Activated CD4-positive, alpha-beta T cell treated with anti-CD3 and anti-CD28 coated beads for 24 hours (primary cell): ENCODE results near the gene CFAP92.

ENCODE experiments used
- DNase-seq, 2 donors: peaks; one replicate each; pipeline ENCODE4 v3.0.0-alpha.2; 2020; ENCODE audit warnings: low read depth in 2 of 2

Gene CFAP92

GRCh38 chr3:129007792-129008191, 13.9 kb upstream of the CFAP92 start:
- DNase-seq = no peak

DNA sequence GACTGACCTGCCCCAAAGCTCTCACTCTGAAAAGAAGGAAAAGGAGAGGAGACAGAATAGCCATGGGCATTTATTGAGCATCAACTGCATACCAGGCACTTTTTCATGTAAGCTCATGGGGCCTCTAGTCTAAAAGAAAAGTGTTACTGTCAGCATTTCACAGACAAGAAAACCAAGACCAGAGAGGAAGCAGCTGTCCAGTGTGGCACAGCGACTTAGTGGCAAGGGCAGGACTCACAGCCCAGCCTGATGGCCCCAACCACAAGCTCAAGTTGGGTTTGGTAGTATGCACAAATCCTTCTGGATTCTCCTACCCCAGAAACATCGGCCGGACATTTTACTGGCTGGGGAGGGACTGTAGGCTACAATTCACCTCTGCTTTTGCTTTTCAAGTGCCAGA, 13.0 kb upstream of the CFAP92 start:
- no peak for DNase-seq

GRCh38 chr3:129005526-129006303, 11.8 kb upstream of the CFAP92 start:
- DNase-seq = no peak

GRCh38 chr3:129004639-129005295, 10.9 kb upstream of the CFAP92 start:
- DNase-seq = no peak

GRCh38 chr3:129003578-129004112, 9.8 kb upstream of the CFAP92 start:
- no peak for DNase-seq

- no peak for DNase-seq
Measured at GRCh38 chr3:129002573-129003569, 9.0 kb upstream of the CFAP92 start.

DNA sequence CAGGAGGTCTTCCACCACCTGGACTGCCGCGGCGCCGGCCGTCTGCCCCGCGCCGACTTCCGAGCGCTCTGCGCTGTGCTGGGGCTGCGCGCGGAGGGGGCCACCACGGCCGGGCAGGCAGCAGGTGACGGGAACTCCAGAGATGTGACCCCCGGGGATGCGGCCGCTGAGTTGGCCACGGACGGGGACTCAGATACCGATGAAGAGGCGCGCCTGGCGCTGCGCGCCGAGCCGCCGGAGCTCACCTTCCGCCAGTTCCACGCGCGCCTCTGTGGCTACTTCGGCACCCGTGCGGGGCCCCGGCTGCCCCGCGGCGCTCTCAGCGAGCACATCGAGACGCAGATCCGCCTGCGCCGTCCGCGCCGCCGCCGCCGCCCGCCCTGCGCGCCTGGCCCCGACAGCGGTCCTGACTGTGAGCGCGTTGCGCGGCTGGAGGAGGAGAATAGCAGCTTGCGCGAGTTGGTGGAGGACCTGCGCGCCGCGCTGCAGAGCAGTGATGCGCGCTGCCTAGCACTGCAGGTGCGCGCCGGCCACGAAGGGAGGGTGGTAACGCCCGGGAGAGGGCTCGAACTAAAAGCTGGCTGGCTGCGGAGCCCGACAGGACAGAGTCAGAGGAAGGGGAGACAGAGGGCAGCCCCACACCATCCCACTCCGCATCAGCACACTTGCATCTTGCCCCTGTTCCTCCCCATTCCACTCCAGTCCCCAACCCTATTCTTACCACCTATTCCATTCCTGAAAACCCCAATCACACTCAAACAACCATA, 8.1 kb upstream of the CFAP92 start:
- DNase-seq = no peak

- DNase-seq = no peak
Measured at GRCh38 chr3:129001101-129001805, 7.4 kb upstream of the CFAP92 start, which contains the start of gene EFCC1. TSS of gene EFCC1 (plus strand) at chr3:129001304. CDS start at chr3:129001629, 325 bp downstream.

- DNase-seq = no peak
Measured at GRCh38 chr3:129000742-129001100, 6.8 kb upstream of the CFAP92 start.

- no peak for DNase-seq
Measured at GRCh38 chr3:128999102-128999501, 5.2 kb upstream of the CFAP92 start.

DNA sequence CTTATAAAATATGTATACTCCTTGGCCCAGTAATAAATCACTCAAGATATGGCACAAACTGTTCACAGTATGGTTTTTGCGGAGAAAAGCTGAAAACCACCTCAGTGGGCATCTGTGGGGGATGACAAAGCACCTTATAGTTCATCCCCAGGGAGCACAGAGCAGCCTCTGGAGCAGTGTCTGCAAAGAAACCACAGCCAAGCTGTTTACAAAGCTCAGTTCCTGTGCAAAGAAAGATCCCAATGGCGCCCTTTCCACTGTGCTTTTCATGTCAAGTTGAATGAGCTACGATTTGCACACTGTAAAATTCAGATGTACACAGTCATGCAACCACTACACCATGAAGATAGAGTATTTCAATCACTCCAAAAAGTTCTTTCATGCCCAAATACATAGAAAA, 4.7 kb upstream of the CFAP92 start:
- DNase-seq = no peak

- no peak for DNase-seq
Measured at GRCh38 chr3:128997486-128998133, 3.7 kb upstream of the CFAP92 start.

DNA sequence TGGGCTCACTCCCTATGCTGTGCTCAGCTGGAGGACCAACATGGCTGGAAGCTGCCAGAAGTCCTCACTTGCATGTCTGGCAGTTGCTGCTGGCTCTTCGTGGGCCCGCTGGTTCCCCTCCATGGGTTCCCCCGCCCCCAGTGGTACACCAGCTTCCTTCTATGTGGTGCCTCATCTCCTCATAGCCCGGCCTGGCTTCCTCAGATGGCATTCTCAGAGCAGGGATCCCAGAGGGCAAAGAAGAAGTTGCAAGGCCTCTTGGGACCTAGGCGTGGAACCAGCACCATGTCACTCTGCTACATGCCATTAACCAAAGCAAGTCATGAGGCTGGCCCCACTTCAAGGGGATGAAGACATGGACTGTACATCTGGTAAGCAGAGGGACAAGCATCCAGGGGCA, 2.9 kb upstream of the CFAP92 start:
- no peak for DNase-seq

- DNase-seq = no peak
Measured at GRCh38 chr3:128996200-128996599, 2.3 kb upstream of the CFAP92 start.

DNA sequence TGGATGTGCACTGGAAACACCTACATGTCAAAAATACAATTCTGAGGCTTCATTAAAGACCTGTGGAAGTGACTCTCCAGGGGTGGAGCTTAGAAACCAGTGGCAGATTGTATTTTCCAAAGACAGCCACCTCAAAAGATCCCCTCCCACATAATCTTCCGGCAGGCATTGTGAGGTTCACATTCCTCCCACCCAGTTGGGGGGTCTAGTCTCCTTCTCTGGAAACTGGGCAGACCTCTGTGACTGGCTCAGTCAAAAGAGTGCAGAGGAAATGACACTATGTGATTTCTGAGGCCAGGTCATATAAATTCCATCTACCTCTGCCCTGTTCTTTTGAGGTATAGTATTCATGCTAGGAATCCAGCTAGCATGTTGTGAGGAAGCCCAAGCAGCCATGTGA, 1.9 kb upstream of the CFAP92 start:
- no peak for DNase-seq

- no peak for DNase-seq
Measured at GRCh38 chr3:128994581-128995546, 988 bp upstream of the CFAP92 start.

GRCh38 chr3:128994173-128994512, 267 bp upstream of the CFAP92 start:
- no peak for DNase-seq

DNA sequence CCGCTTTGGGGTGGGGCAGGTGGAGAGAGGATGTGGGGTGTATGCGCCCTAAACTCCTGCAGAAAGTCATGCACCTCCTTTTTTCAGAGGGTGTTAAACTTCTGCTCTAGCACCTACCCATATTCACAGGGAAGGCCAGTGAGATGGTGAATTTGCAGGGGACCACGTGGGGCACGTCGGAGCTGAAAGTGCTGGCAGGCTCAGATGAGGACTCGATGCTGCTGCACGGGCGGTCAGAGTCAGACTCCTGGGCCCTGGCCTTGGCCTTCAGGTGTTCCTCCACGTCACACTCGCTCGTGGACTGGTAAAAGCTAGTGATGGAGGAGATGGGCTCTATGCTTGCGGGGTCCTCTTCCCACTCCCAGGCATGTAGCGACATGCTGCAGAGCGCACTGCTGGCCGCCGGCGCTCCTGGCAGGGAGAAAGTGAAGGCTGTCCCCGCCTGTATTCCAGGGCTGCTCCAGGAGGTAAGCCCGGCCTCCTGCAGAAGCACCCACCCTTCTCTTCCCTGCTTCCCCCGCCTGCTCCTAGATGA, 883 bp downstream of the CFAP92 start:
- no peak for DNase-seq
